Activated CD4-positive, alpha-beta memory T cell treated with anti-CD3 and anti-CD28 coated beads, Interleukin-2, amount 10 ng/mL, durations not matched to agents 7 days and 5 days (primary cell): ENCODE measurements around the gene APBB3. TPM values are rescaled to one million over a fixed set of nuclear protein-coding genes. Genes with fewer than 3 reads are reported as not detected.
A peak's percentile ranks its signal among the peaks of the same experiment; 100 is the strongest.
"Not testable (repeated sequence)": the region's sequence is repeated elsewhere in the genome, so short reads cannot be mapped to it uniquely, and the experiment has no call there.

Experiments used
- CTCF ChIA-PET: fragments of 350-600 bp; sonication (Branson Sonifier 250); formaldehyde crosslinking; loops from one replicate; lab custom pipeline; 2021; ENCODE audit warnings: antibody characterized with exemption, inconsistent platforms; lab: Charles Lee
- POLR2A ChIA-PET: fragments of 350-600 bp; sonication (Branson Sonifier 250); formaldehyde crosslinking; loops from one replicate; lab custom pipeline; 2021; ENCODE audit warnings: antibody characterized with exemption; lab: Charles Lee
- DNase-seq: peaks from one replicate; pipeline ENCODE4 v3.0.0-alpha.2; 2020
- H3K27ac Mint-ChIP-seq: one replicate; pipeline ENCODE4 v1.8.0; 2021; ENCODE audit warnings: mild to moderate bottlenecking, mixed read lengths
- H3K27me3 Mint-ChIP-seq: one replicate; pipeline ENCODE4 v1.8.0; 2021; ENCODE audit warnings: mixed read lengths
- H3K36me3 Mint-ChIP-seq: one replicate; pipeline ENCODE4 v1.8.0; 2021; ENCODE audit warnings: low read depth, mixed read lengths
- H3K4me1 Mint-ChIP-seq: one replicate; pipeline ENCODE4 v1.8.0; 2021; ENCODE audit warnings: mixed read lengths
- H3K4me3 Mint-ChIP-seq: one replicate; pipeline ENCODE4 v1.8.0; 2021; ENCODE audit warnings: mild to moderate bottlenecking, mixed read lengths
- H3K9me3 Mint-ChIP-seq: one replicate; pipeline ENCODE4 v1.8.0; 2021; ENCODE audit warnings: mixed read lengths
- total RNA-seq, 2 experiments: library from RNA; stranded (reverse); gene quantifications; one replicate each; pipeline ENCODE4 v1.2.3, GENCODE V29; 2021

Gene APBB3, protein sequence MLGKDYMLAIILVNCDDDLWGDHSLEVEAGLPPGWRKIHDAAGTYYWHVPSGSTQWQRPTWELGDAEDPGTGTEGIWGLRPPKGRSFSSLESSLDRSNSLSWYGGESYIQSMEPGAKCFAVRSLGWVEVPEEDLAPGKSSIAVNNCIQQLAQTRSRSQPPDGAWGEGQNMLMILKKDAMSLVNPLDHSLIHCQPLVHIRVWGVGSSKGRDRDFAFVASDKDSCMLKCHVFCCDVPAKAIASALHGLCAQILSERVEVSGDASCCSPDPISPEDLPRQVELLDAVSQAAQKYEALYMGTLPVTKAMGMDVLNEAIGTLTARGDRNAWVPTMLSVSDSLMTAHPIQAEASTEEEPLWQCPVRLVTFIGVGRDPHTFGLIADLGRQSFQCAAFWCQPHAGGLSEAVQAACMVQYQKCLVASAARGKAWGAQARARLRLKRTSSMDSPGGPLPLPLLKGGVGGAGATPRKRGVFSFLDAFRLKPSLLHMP
- total RNA-seq, result 10 to 100 TPM; 23.7 to 27.5 TPM

DNA sequence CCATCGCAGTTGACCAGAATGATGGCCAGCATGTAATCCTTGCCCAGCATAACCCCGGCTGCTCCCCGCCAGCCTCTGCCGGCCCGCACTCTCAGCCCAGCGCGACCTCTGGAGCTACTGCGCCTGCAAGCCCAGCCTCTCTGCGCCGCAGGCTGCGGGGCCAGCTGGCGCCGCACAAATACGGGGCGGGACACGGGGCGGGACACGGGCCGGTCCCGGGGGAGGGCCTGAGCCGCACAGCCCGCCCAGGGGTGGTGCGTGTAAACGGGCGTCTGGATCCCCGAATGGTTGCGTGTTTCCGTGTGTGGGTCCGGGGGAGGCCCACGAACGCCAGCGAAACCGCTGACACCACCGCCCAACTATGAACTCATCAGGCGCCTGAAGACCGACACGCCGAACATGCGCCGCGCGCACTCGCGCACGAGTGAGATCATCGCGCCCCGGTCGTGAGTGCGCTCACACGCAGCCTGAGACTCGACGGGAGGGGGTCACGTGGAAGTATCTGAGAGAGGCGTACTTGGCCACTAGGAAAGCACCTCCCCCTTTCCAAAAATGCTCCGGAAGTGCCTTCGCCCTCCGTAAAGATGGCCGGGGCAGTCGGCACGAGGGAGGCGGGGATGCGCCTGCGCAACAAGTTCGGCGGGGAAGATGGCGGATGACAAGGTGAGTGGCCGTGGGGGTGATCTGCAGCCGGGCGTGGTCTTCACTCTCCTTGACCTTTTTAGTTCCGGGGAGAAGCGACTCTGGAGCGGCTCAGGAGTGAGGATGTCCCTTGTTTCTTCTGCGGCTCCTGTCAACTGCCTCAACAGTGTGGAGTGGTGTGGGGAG, at the start of gene APBB3, which contains the start of gene SLC35A4:
Gene APBB3, minus strand, starts transcription at position 403 of the 828 bp plus-strand sequence. Its CDS starts 353 bp downstream, at position 50.
Gene SLC35A4, plus strand, starts transcription at position 633 of the 828 bp plus-strand sequence. CDS start 2,342 bp downstream, outside the sequence.
- CTCF ChIA-PET, result interaction anchor here (0.6 to 1.5 kb wide), 7 partner anchors 15 to 129 kb away, joined by 3 to 7 read pairs (median 4); partner anchors contain the start of genes CD14 and EIF4EBP3
- peak within 1 kb of the TSS; percentile 89 for H3K27ac Mint-ChIP-seq
- peak; percentile 98 for DNase-seq
- POLR2A ChIA-PET, result interaction anchor here (0.6 to 10.7 kb wide), 18 partner anchors 7 to 163 kb away, joined by 3 to 101 read pairs (median 4); partner anchors contain the start of genes ANKHD1, EIF4EBP3, HARS1 and HARS2
- H3K4me1 Mint-ChIP-seq, result peaks cover 67% of the 10 kb centered on the region
- H3K9me3 Mint-ChIP-seq, result no peaks in the 10 kb centered on the region
- peak within 1 kb of the TSS; percentile 93 for H3K4me3 Mint-ChIP-seq
- peaks cover 36% of the 10 kb centered on the region for H3K36me3 Mint-ChIP-seq
- no peaks in the 10 kb centered on the region for H3K27me3 Mint-ChIP-seq

DNA sequence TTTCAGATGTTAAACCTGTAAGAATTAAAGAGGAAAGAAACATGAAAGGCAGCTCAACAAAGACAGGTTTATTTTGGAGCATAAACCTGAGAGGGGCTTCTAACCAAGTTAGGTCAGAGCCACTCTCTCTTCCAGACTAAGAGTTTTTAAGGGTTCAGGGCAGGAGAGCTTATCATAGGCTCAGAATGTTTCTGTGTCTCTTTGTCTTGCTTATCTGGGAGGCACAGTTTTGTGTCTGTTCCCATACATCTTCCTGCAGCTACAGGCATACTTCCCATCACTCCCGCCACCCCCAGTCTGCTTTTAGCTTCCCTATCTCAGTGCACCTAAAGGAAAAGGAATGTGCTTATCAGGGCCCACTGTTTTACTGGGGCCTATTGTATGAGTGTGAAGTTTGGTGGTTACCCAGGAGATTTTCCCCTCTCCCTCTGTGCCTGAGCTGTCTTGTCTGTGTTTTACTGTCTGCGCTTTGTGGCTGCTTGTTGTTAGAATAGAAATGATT, 46.7 kb upstream of the APBB3 start:
- Mint-ChIP-seq H3K4me3 (no peak overlapping the region), H3K27me3 (peaks cover 4% of the 10 kb centered on the region), H3K9me3 (peaks cover 3% of the 10 kb centered on the region), H3K27ac (no peak overlapping the region), H3K4me1 (peaks cover 18% of the 10 kb centered on the region), H3K36me3 (no peaks in the 10 kb centered on the region)
- ChIA-PET POLR2A (no interaction called here), CTCF (no interaction called here)
- DNase-seq, result no peak

DNA sequence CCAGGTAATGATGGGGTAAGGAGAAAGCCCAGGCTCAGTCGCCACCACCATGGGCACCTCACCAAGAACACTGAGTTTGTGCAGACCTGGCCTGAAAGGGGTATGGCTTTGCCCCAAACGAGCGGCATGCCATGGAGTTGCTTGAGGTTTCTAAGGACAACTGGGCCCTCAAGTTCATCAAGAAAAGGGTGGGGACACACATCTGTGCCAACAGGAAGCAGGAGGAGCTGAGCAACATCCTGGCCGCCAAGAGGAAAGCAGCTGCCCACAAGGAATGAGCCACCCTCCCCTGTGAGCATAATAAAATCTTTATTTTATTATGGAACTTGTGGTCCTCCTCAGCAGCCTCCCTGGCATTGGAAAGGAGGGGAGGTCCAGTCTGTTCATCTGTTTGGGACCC, 44.7 kb upstream of the APBB3 start:
- no peaks in the 10 kb centered on the region for H3K36me3 Mint-ChIP-seq
- ChIA-PET POLR2A (no interaction called here), CTCF (no interaction called here)
- no peak overlapping the region for H3K27ac Mint-ChIP-seq
- H3K4me3 Mint-ChIP-seq, result no peak overlapping the region
- peaks cover 5% of the 10 kb centered on the region for H3K27me3 Mint-ChIP-seq
- peaks cover 3% of the 10 kb centered on the region for H3K9me3 Mint-ChIP-seq
- H3K4me1 Mint-ChIP-seq, result peaks cover 18% of the 10 kb centered on the region
- DNase-seq, result no peak

DNA sequence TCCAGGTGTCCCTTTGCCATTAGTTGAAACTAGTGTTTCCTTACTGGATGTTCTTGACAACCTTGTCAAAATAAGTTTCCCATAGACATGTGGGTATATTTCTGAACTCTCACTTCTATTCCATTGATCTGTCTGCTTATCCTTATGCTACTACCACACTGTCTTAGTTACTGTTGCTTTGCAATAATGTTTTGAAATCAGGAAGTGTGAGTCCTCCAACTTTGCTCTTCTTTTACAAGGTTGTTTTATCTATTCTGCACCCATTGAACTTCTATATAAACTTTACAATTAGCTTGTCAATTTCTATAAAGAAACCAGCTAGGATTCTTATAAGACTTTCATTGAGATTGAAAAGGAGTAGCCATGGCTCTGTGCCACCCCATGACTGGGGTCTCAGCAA, 44.3 kb upstream of the APBB3 start:
- no peaks in the 10 kb centered on the region for H3K36me3 Mint-ChIP-seq
- peaks cover 3% of the 10 kb centered on the region for H3K9me3 Mint-ChIP-seq
- H3K27me3 Mint-ChIP-seq, result peaks cover 5% of the 10 kb centered on the region
- H3K27ac Mint-ChIP-seq, result no peak overlapping the region
- peaks cover 18% of the 10 kb centered on the region for H3K4me1 Mint-ChIP-seq
- ChIA-PET POLR2A (no interaction called here), CTCF (no interaction called here)
- no peak overlapping the region for H3K4me3 Mint-ChIP-seq
- DNase-seq, result no peak

DNA sequence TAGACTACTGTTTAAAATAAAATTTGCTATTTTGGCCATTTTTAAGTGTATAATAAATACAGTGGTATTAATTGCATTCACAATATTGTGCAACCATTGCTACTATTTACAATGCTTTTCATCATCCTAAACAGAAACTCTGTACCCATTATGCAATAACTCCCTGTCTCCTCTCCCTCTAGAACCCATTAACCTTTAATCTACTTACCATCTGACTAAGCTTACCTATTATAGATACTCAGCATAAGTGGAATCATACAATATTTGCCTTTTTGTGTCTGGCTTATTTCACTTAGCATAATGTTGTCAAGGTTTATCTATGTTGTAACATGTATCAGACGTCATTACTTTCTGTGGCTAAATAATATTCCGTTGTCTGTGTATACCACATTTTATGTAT, 42.6 kb upstream of the APBB3 start:
- Mint-ChIP-seq H3K27me3 (peaks cover 1% of the 10 kb centered on the region), H3K36me3 (no peaks in the 10 kb centered on the region), H3K4me3 (no peak overlapping the region), H3K4me1 (peaks cover 13% of the 10 kb centered on the region), H3K9me3 (no peaks in the 10 kb centered on the region), H3K27ac (no peak overlapping the region)
- ChIA-PET CTCF (interaction anchor here (0.6 kb wide), 1 partner anchor 543 kb away, joined by 3 read pairs; no protein-coding TSS in a partner anchor), POLR2A (no interaction called here)
- no peak for DNase-seq

DNA sequence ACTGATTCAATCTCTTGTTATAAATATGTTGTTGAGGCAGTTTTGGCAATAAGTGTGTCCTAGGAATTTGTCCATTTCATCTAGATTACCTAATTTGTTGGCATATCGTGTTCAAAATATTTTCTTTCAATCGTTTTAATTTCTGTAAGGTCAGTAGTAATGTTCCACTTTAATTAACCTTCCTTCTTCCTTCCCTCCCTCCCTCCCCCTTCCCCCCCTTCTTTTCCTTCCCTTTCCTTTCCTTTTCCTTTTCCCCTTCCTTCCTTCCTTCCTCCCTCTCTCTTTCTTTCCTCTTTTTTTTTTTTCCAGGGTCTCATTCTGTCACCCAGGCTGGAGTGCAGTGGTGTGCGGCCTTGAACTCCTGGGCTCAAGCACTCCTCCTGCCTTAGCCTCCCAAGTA, 41.5 kb upstream of the APBB3 start:
- no peak for DNase-seq
- H3K4me1 Mint-ChIP-seq, result peaks cover 6% of the 10 kb centered on the region
- H3K4me3 Mint-ChIP-seq, result no peak overlapping the region
- no peak overlapping the region for H3K27ac Mint-ChIP-seq
- ChIA-PET POLR2A (no interaction called here), CTCF (no interaction called here)
- peaks cover 1% of the 10 kb centered on the region for H3K27me3 Mint-ChIP-seq
- no peaks in the 10 kb centered on the region for H3K9me3 Mint-ChIP-seq
- H3K36me3 Mint-ChIP-seq, result no peaks in the 10 kb centered on the region

DNA sequence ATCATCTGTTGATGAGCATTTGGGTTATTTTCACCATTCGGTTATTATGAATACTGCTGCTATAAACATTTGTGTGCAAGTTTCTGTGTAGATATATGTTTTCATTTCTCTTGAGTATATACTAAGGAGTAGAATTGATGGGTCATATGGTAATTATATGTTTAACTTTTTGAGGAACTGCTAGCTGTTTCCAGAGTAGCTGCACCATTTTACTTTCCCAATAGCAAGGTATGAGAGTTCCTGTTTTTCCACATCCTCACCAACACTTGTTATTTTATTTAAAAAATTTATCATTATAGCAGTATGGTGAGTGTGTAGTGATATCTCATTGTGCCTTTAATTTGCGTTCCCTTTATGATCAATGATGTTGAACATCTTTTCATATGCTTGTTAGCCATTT, 39.3 kb upstream of the APBB3 start:
- POLR2A ChIA-PET, result no interaction called here
- CTCF ChIA-PET, result no interaction called here
- no peak overlapping the region for H3K27ac Mint-ChIP-seq
- no peak overlapping the region for H3K4me3 Mint-ChIP-seq
- no peak for DNase-seq
- peaks cover 1% of the 10 kb centered on the region for H3K27me3 Mint-ChIP-seq
- no peaks in the 10 kb centered on the region for H3K4me1 Mint-ChIP-seq
- H3K9me3 Mint-ChIP-seq, result no peaks in the 10 kb centered on the region
- H3K36me3 Mint-ChIP-seq, result no peaks in the 10 kb centered on the region

DNA sequence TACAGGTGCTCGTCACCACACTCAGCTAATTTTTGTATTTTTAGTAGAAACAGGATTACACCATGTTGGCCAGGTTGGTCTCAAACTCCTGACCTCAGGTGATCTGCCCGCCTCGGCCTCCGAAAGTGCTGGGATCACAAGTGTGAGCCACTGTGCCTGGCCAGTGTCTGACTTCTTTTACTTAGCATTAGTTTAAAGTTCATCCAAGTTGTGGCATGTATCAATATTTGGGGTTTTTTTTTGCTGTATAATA, 39.0 kb upstream of the APBB3 start:
- H3K36me3 Mint-ChIP-seq, H3K9me3 Mint-ChIP-seq, CTCF ChIA-PET, H3K4me1 Mint-ChIP-seq, H3K4me3 Mint-ChIP-seq, DNase-seq, POLR2A ChIA-PET, H3K27me3 Mint-ChIP-seq, H3K27ac Mint-ChIP-seq: not testable (repeated sequence)

DNA sequence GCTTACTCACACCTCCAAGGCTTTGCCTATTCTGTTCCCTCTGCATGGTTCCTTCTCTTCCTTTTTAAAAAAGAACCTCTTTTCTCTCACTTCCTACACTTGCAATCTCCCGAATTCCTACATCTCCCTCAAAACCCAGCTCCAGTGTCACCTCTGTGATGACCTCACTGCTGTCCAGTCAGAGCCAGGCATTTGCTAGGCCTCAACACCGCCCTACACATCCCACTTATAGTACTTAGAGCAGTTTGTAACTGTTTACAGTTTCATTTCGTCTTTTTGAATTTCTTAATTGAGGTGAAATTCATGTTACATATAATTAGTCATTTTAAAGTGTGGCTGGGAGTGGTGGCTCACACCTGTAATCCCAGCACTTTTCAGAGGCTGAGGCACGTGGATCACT, 37.7 kb upstream of the APBB3 start:
- CTCF ChIA-PET, result no interaction called here
- DNase-seq, result no peak
- H3K4me3 Mint-ChIP-seq, result no peak overlapping the region
- H3K27ac Mint-ChIP-seq, result no peak overlapping the region
- no peaks in the 10 kb centered on the region for H3K36me3 Mint-ChIP-seq
- no peaks in the 10 kb centered on the region for H3K4me1 Mint-ChIP-seq
- no peaks in the 10 kb centered on the region for H3K9me3 Mint-ChIP-seq
- peaks cover 3% of the 10 kb centered on the region for H3K27me3 Mint-ChIP-seq
- POLR2A ChIA-PET, result no interaction called here

DNA sequence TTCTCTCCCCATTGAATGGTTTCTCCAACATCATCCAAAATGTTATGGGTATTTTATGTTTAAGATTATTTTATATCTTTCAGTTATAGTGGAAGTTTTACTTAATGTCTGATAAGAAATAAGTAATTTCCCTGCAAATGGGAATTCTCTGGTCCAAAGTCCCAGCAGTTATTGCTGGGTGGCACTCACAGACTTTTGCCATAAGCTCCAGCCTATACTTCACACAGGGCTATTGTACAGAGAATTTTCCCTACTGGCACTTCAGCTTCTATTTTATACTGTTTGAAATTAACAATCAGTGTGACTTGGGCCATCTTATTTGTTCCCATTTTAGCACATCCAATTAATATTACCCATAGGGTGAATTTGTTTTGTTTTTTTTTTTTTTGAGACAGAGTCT, 35.7 kb upstream of the APBB3 start:
- CTCF ChIA-PET, result no interaction called here
- no peaks in the 10 kb centered on the region for H3K36me3 Mint-ChIP-seq

DNA sequence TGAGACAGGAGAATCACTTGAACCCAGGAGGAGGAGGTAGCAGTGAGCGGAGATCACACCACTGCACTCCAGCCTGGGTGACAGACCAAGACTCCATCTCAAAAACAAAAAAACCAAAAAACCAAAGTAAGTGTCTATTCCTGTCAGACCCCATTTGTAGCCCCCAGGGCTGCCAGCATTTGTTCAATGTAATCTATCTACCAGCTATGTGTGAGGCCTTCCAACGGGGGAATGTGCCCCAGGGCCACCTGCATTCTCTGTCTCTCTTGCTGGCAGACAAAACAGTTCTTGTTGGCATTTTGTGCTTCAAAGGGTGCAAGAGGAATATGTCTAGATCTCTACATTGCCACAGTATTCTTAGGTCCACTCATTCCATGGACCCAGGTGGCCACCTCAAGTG, 34.4 kb upstream of the APBB3 start:
- POLR2A ChIA-PET, result no interaction called here
- Mint-ChIP-seq H3K27me3 (peaks cover 7% of the 10 kb centered on the region), H3K36me3 (no peaks in the 10 kb centered on the region), H3K9me3 (no peaks in the 10 kb centered on the region), H3K27ac (no peak overlapping the region), H3K4me1 (no peaks in the 10 kb centered on the region), H3K4me3 (no peak overlapping the region)
- CTCF ChIA-PET, result no interaction called here
- DNase-seq, result no peak

More for the DNA sequence above, 35.7 kb upstream of the APBB3 start:
- Mint-ChIP-seq H3K4me1 (no peaks in the 10 kb centered on the region), H3K27ac (no peak overlapping the region), H3K4me3 (no peak overlapping the region), H3K9me3 (no peaks in the 10 kb centered on the region), H3K27me3 (peaks cover 8% of the 10 kb centered on the region)
- POLR2A ChIA-PET, result interaction anchor here (0.7 kb wide), 1 partner anchor 42 kb away, joined by 3 read pairs; no protein-coding TSS in a partner anchor
- DNase-seq, result no peak

DNA sequence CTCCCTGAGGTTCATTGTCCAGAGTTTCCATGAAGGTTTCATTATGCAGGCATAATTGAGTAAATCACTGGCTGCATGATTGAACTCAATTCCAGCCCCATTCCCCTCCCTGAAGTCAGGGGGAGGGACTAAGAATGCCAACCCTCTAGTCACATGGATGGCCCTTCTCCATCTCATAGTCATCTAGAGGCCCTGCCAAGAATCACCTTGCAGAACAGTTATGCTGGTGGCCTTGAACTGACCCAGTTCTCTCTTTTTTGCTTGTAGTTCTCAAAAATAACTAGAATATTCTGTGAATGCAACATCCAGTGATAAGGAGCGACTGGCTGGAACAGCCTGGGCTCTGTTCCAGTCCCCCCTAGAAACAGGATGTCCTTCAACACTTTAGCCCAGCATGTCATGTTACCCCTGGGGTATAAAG, 31.9 kb upstream of the APBB3 start:
- no peak for DNase-seq

More for the DNA sequence above, 31.9 kb upstream of the APBB3 start:
- H3K27ac Mint-ChIP-seq, result no peak overlapping the region
- no peaks in the 10 kb centered on the region for H3K9me3 Mint-ChIP-seq
- peaks cover 7% of the 10 kb centered on the region for H3K27me3 Mint-ChIP-seq
- no peaks in the 10 kb centered on the region for H3K4me1 Mint-ChIP-seq
- CTCF ChIA-PET, result no interaction called here
- H3K4me3 Mint-ChIP-seq, result no peak overlapping the region
- no peaks in the 10 kb centered on the region for H3K36me3 Mint-ChIP-seq
- POLR2A ChIA-PET, result no interaction called here
